H9 (cell line): ENCODE results near the gene FSTL4. TPM values are rescaled to one million over a fixed set of nuclear protein-coding genes. Genes with fewer than 3 reads are reported as not detected.

Experiments
- DNase-seq: peaks from one replicate; pipeline ENCODE4 v3.0.0-alpha.2; 2017
- H2AFZ ChIP-seq: one replicate; pipeline ENCODE4 v1.6.1; 2013; ENCODE audit warnings: mild to moderate bottlenecking, low read length, control low read depth, moderate library complexity
- H2AK5ac ChIP-seq: 2 replicates; pipeline ENCODE4 v1.6.1; 2013; ENCODE audit warnings: low read length, control low read depth, mixed read lengths; ENCODE audit not compliant: insufficient read length
- H2BK120ac ChIP-seq: one replicate; pipeline ENCODE4 v1.6.1; 2013; ENCODE audit warnings: low read depth, mild to moderate bottlenecking, low read length, control low read depth, inconsistent platforms; ENCODE audit not compliant: poor library complexity, severe bottlenecking
- H2BK12ac ChIP-seq: 2 replicates; pipeline ENCODE4 v1.6.1; 2013; ENCODE audit warnings: low read length, control low read depth, mixed read lengths, low read depth; ENCODE audit not compliant: insufficient read length
- H2BK15ac ChIP-seq: 2 replicates; pipeline ENCODE4 v1.6.1; 2013; ENCODE audit warnings: low read depth, low read length, control low read depth
- H2BK20ac ChIP-seq: one replicate; pipeline ENCODE4 v1.6.1; 2013; ENCODE audit warnings: low read depth, mild to moderate bottlenecking, low read length, control low read depth, inconsistent platforms; ENCODE audit not compliant: poor library complexity, severe bottlenecking
- H2BK5ac ChIP-seq: 2 replicates; pipeline ENCODE4 v1.6.1; 2013; ENCODE audit warnings: low read length, control low read depth, mixed read lengths; ENCODE audit not compliant: insufficient read length
- H3K14ac ChIP-seq: 2 replicates; pipeline ENCODE4 v1.6.1; 2013; ENCODE audit warnings: low read length, control low read depth; ENCODE audit not compliant: insufficient read depth
- H3K18ac ChIP-seq: 2 replicates; pipeline ENCODE4 v1.6.1; 2013; ENCODE audit warnings: low read depth, mild to moderate bottlenecking, mixed read lengths, low read length, control low read depth; ENCODE audit not compliant: insufficient read length
- H3K23ac ChIP-seq: 2 replicates; pipeline ENCODE4 v1.6.1; 2013; ENCODE audit warnings: low read length, control low read depth, mixed read lengths, low read depth; ENCODE audit not compliant: insufficient read length
- H3K23me2 ChIP-seq: 2 replicates; pipeline ENCODE4 v1.6.1; 2013; ENCODE audit warnings: low read depth, mild to moderate bottlenecking, mixed read lengths, low read length, control low read depth; ENCODE audit not compliant: insufficient read length, poor library complexity, severe bottlenecking
- H3K27ac ChIP-seq: 2 replicates; pipeline ENCODE4 v1.5.1; 2013; ENCODE audit warnings: low read length, control low read depth, mixed read lengths, low read depth; ENCODE audit not compliant: insufficient read length
- H3K27me3 ChIP-seq: 2 replicates; pipeline ENCODE4 v1.6.1; 2013; ENCODE audit warnings: low read length, control low read depth, inconsistent platforms; ENCODE audit not compliant: insufficient read depth
- H3K4ac ChIP-seq: 2 replicates; pipeline ENCODE4 v1.6.1; 2013; ENCODE audit warnings: low read depth, mild to moderate bottlenecking, control low read depth, inconsistent platforms, low read length, moderate library complexity
- H3K4me1 ChIP-seq: 2 replicates; pipeline ENCODE4 v1.6.1; 2013; ENCODE audit warnings: low read length, control low read depth, inconsistent platforms; ENCODE audit not compliant: insufficient read depth
- H3K4me2 ChIP-seq: 2 replicates; pipeline ENCODE4 v1.6.1; 2013; ENCODE audit warnings: low read length, control low read depth, mixed read lengths; ENCODE audit not compliant: insufficient read length, insufficient read depth
- H3K56ac ChIP-seq: 2 replicates; pipeline ENCODE4 v1.6.1; 2013; ENCODE audit warnings: low read depth, mild to moderate bottlenecking, mixed read lengths, low read length, control low read depth; ENCODE audit not compliant: insufficient read length
- H3K79me1 ChIP-seq: 2 replicates; pipeline ENCODE4 v1.6.1; 2013; ENCODE audit warnings: low read depth, mild to moderate bottlenecking, moderate library complexity, low read length, control low read depth, inconsistent platforms; ENCODE audit not compliant: insufficient read depth, poor library complexity, severe bottlenecking
- H3K79me2 ChIP-seq: 2 replicates; pipeline ENCODE4 v1.6.1; 2013; ENCODE audit warnings: low read length, control low read depth, inconsistent platforms; ENCODE audit not compliant: insufficient read depth
- H3K9ac ChIP-seq: 2 replicates; pipeline ENCODE4 v1.6.1; 2013; ENCODE audit warnings: low read length, control low read depth, mixed read lengths; ENCODE audit not compliant: insufficient read length; ENCODE audit errors: extremely low read depth
- H3K9me3 ChIP-seq: one replicate; pipeline ENCODE4 v1.6.1; 2013; ENCODE audit warnings: low read depth, low read length, inconsistent platforms; ENCODE audit not compliant: control insufficient read depth
- H3T11ph ChIP-seq: one replicate; pipeline ENCODE4 v1.6.1; 2013; ENCODE audit warnings: mild to moderate bottlenecking, low read length, control low read depth, inconsistent platforms
- H4K20me1 ChIP-seq: one replicate; pipeline ENCODE4 v1.6.1; 2013; ENCODE audit not compliant: control insufficient read depth, insufficient read length, insufficient read depth
- H4K5ac ChIP-seq: 2 replicates; pipeline ENCODE4 v1.6.1; 2013; ENCODE audit warnings: low read depth, mild to moderate bottlenecking, mixed read lengths, low read length, control low read depth; ENCODE audit not compliant: insufficient read length
- H4K8ac ChIP-seq: replicated peaks from 2 replicates; pipeline ENCODE4 v1.6.1; 2013; ENCODE audit warnings: low read length, control low read depth, mixed read lengths, low read depth; ENCODE audit not compliant: insufficient read length
- H4K91ac ChIP-seq: 2 replicates; pipeline ENCODE4 v1.6.1; 2013; ENCODE audit warnings: low read depth, mild to moderate bottlenecking, moderate library complexity, mixed read lengths, low read length, control low read depth; ENCODE audit not compliant: insufficient read length
- H3K27ac Mint-ChIP-seq, 3 experiments: 2 replicates in 2 of 3; 3 replicates in 1 of 3; pipeline ENCODE4 v1.8.0; 2020 to 2021; ENCODE audit warnings: mixed read lengths in 3 of 3, mild to moderate bottlenecking in 1 of 3, moderate library complexity in 1 of 3
- H3K27me3 Mint-ChIP-seq: 2 replicates; pipeline ENCODE4 v1.8.0; 2021; ENCODE audit warnings: low read depth, mild to moderate bottlenecking, moderate library complexity, mixed read lengths
- H3K36me3 Mint-ChIP-seq, 3 experiments: 2 replicates in 2 of 3; 3 replicates in 1 of 3; pipeline ENCODE4 v1.8.0; 2020 to 2021; ENCODE audit warnings: low read depth in 3 of 3, mixed read lengths in 3 of 3; ENCODE audit not compliant: insufficient read depth in 1 of 3
- H3K4me1 Mint-ChIP-seq, 2 experiments: 2 replicates each; pipeline ENCODE4 v1.8.0; 2020; ENCODE audit warnings: mixed read lengths in 2 of 2
- H3K4me3 Mint-ChIP-seq, 2 experiments: 2 replicates in 1 of 2; 3 replicates in 1 of 2; pipeline ENCODE4 v1.8.0; 2020 to 2021; ENCODE audit warnings: mild to moderate bottlenecking in 2 of 2, mixed read lengths in 2 of 2, moderate library complexity in 1 of 2
- H3K9me3 Mint-ChIP-seq, 2 experiments: 2 replicates in 1 of 2; 3 replicates in 1 of 2; pipeline ENCODE4 v1.8.0; 2020; ENCODE audit warnings: mild to moderate bottlenecking in 2 of 2, mixed read lengths in 2 of 2, moderate library complexity in 1 of 2
- WGBS: extraction: QIAGEN DNeasy Blood & Tissue Kit; methylation state at CpG from one replicate; pipeline ENCODE4 v1.1.7; 2013; ENCODE audit warnings: missing lambda C conversion rate, low lambda C conversion rate, mixed read lengths; ENCODE audit not compliant: insufficient read length; ENCODE audit errors: extremely low coverage; 5-methylcytosine and 5-hydroxymethylcytosine counted together
- total RNA-seq: library from RNA; stranded (reverse); gene quantifications from 2 replicates; pipeline ENCODE4 v1.2.1, GENCODE V29; 2021
- TF ChIP-seq, protein P1 (sequence below): fragments of 200-600 bp; sonication (generic); conservative IDR thresholded peaks from 3 replicates; pipeline ENCODE4 v1.8.0; 2021; ENCODE audit warnings: antibody characterized with exemption, mild to moderate bottlenecking

FSTL4 gene
- total RNA-seq, 1 experiment from 2014 or later = 5.7 TPM

GRCh38 chr5:133427121-133427777 lies 185.1 kb downstream of the FSTL4 start:
- Histone ChIP-seq H3K27ac (no peak overlapping the region), H2BK120ac (no peak overlapping the region), H3K14ac (no peak overlapping the region), H4K5ac (no peak overlapping the region), H3K79me2 (no peaks in the 10 kb centered on the region), H3K18ac (no peak overlapping the region), H3K23ac (no peak overlapping the region), H4K8ac (no peak overlapping the region), H2AK5ac (no peak overlapping the region), H2AFZ (no peak overlapping the region), H3K4me2 (no peak overlapping the region), H2BK20ac (no peak overlapping the region), H3K4me1 (peaks cover 25% of the 10 kb centered on the region), H4K91ac (no peak overlapping the region), H3K9ac (no peak overlapping the region), H2BK12ac (no peak overlapping the region), H4K20me1 (peaks cover 2% of the 10 kb centered on the region), H3K9me3 (no peaks in the 10 kb centered on the region), H3K56ac (no peak overlapping the region), H2BK15ac (no peak overlapping the region), H3K4ac (no peak overlapping the region), H3K79me1 (no peaks in the 10 kb centered on the region), H2BK5ac (no peak overlapping the region), H3T11ph (no peak overlapping the region), H3K23me2 (no peaks in the 10 kb centered on the region), H3K27me3 (no peaks in the 10 kb centered on the region; the same call in 1 of the 2 replicates)
- peaks cover 40% of the 10 kb centered on the region for H3K27me3 Mint-ChIP-seq
- no CpG with 5 or more reads among the region's 11 CpGs for WGBS
- no peak overlapping the region for H3K4me3 Mint-ChIP-seq
- H3K27ac Mint-ChIP-seq = peak overlapping the region in 1 of 3 experiments; percentile 72; a peak in 2 of 7 replicates
- H3K36me3 Mint-ChIP-seq = peaks cover 0 to 2% (median 0%) of the 10 kb centered on the region in 3 experiments; a peak in 1 of 7 replicates
- no peak for DNase-seq
- TF ChIP-seq, protein P1, sequence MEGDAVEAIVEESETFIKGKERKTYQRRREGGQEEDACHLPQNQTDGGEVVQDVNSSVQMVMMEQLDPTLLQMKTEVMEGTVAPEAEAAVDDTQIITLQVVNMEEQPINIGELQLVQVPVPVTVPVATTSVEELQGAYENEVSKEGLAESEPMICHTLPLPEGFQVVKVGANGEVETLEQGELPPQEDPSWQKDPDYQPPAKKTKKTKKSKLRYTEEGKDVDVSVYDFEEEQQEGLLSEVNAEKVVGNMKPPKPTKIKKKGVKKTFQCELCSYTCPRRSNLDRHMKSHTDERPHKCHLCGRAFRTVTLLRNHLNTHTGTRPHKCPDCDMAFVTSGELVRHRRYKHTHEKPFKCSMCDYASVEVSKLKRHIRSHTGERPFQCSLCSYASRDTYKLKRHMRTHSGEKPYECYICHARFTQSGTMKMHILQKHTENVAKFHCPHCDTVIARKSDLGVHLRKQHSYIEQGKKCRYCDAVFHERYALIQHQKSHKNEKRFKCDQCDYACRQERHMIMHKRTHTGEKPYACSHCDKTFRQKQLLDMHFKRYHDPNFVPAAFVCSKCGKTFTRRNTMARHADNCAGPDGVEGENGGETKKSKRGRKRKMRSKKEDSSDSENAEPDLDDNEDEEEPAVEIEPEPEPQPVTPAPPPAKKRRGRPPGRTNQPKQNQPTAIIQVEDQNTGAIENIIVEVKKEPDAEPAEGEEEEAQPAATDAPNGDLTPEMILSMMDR = no peak
- peaks cover 46 to 47% of the 10 kb centered on the region in 2 experiments for H3K4me1 Mint-ChIP-seq
- peaks cover 2 to 3% of the 10 kb centered on the region in 2 experiments; a peak in 3 of 5 replicates for H3K9me3 Mint-ChIP-seq
